GM23338 (cell line): ENCODE measurements around the gene C8A. TPM values are rescaled to one million over a fixed set of nuclear protein-coding genes. Genes with fewer than 3 reads are reported as not detected.

ENCODE experiments used
- ATAC-seq: fragments of 200-7000 bp; cut with Tn5 transposase; 3 replicates; pipeline ENCODE4 v1.9.1; 2020
- DNase-seq: peaks from one replicate; pipeline ENCODE4 v3.0.0-alpha.2; 2015; ENCODE audit warnings: low spot score
- H2AFZ ChIP-seq: fragments of 200-600 bp; sonication (generic); 2 replicates; pipeline ENCODE4 v1.8.0; 2016; ENCODE audit warnings: antibody characterized with exemption, mild to moderate bottlenecking, moderate library complexity
- H3F3A ChIP-seq: fragments of 200-600 bp; sonication (generic); replicated peaks from 2 replicates; pipeline ENCODE4 v1.8.0; 2017; ENCODE audit warnings: antibody characterized with exemption, mixed run types, low read depth
- H3K27ac ChIP-seq: fragments of 200-600 bp; sonication (generic); 2 replicates; pipeline ENCODE4 v1.6.1; 2016; ENCODE audit warnings: low read depth
- H3K27me3 ChIP-seq: fragments of 200-600 bp; sonication (generic); 2 replicates; pipeline ENCODE4 v1.8.0; 2016; ENCODE audit warnings: mild to moderate bottlenecking, mixed run types, moderate library complexity; ENCODE audit not compliant: insufficient read depth
- H3K36me3 ChIP-seq: fragments of 200-600 bp; sonication (generic); 2 replicates; pipeline ENCODE4 v1.8.0; 2016; ENCODE audit warnings: mild to moderate bottlenecking; ENCODE audit not compliant: insufficient read depth
- H3K4me1 ChIP-seq: fragments of 200-600 bp; sonication (generic); 2 replicates; pipeline ENCODE4 v1.8.0; 2016; ENCODE audit warnings: mild to moderate bottlenecking, moderate library complexity; ENCODE audit not compliant: insufficient read depth
- H3K4me2 ChIP-seq: fragments of 200-600 bp; sonication (generic); 2 replicates; pipeline ENCODE4 v1.7.1; 2017; ENCODE audit warnings: mixed run types
- H3K4me3 ChIP-seq: fragments of 200-600 bp; sonication (generic); 2 replicates; pipeline ENCODE4 v1.6.1; 2016; ENCODE audit warnings: mixed run types
- H3K79me2 ChIP-seq: fragments of 200-600 bp; sonication (generic); replicated peaks from 2 replicates; pipeline ENCODE4 v1.8.0; 2017; ENCODE audit warnings: mild to moderate bottlenecking; ENCODE audit not compliant: insufficient read depth
- H3K9me2 ChIP-seq: fragments of 200-600 bp; sonication (generic); 2 replicates; pipeline ENCODE4 v1.8.0; 2017; ENCODE audit not compliant: insufficient read depth
- H4K20me1 ChIP-seq: fragments of 200-600 bp; sonication (generic); replicated peaks from 2 replicates; pipeline ENCODE4 v1.8.0; 2017; ENCODE audit warnings: mild to moderate bottlenecking; ENCODE audit not compliant: insufficient read depth
- H3K27ac Mint-ChIP-seq: 2 replicates; pipeline ENCODE4 v1.8.0; 2020; ENCODE audit warnings: inconsistent platforms, mild to moderate bottlenecking, moderate library complexity, mixed read lengths
- H3K27me3 Mint-ChIP-seq: 3 replicates; pipeline ENCODE4 v1.8.0; 2022; ENCODE audit warnings: low read depth, mild to moderate bottlenecking, moderate library complexity, mixed read lengths, inconsistent platforms; ENCODE audit not compliant: insufficient read depth, poor library complexity
- H3K36me3 Mint-ChIP-seq: 3 replicates; pipeline ENCODE4 v1.8.0; 2021; ENCODE audit warnings: low read depth, mild to moderate bottlenecking, inconsistent platforms, moderate library complexity, mixed read lengths
- H3K4me1 Mint-ChIP-seq: 3 replicates; pipeline ENCODE4 v1.8.0; 2020; ENCODE audit warnings: mild to moderate bottlenecking, inconsistent platforms, mixed read lengths
- H3K4me3 Mint-ChIP-seq: 3 replicates; pipeline ENCODE4 v1.8.0; 2021; ENCODE audit warnings: moderate library complexity, mild to moderate bottlenecking, inconsistent platforms, mixed read lengths
- H3K9me3 Mint-ChIP-seq: 3 replicates; pipeline ENCODE4 v1.8.0; 2020; ENCODE audit warnings: moderate library complexity, mild to moderate bottlenecking, inconsistent platforms, mixed read lengths
- EZH2 ChIP-seq: fragments of 200-600 bp; sonication (generic); IDR thresholded peaks from one replicate; pipeline ENCODE4 v1.8.0; 2017; ENCODE audit warnings: antibody characterized with exemption, mild to moderate bottlenecking, low read depth; ENCODE audit not compliant: unreplicated experiment
- JUNB ChIP-seq: IDR thresholded peaks from one replicate; pipeline ENCODE4 v1.6.1; 2016; ENCODE audit warnings: antibody characterized with exemption; ENCODE audit not compliant: unreplicated experiment
- NANOG ChIP-seq: IDR thresholded peaks from 2 replicates; pipeline ENCODE4 v1.6.1; 2016; ENCODE audit warnings: antibody characterized with exemption, borderline replicate concordance
- POLR2AphosphoS5 ChIP-seq: IDR thresholded peaks from 2 replicates; pipeline ENCODE4 v1.6.1; 2016; ENCODE audit warnings: antibody characterized with exemption, low read depth
- ZNF114 ChIP-seq: fragments of 250-450 bp; sonication (Bioruptor Pico); IDR thresholded peaks from 2 replicates; pipeline ENCODE4 v1.5.0; 2020; ENCODE audit warnings: mild to moderate bottlenecking, moderate library complexity
- ZNF331 ChIP-seq: fragments of 250-450 bp; sonication (Bioruptor Pico); IDR thresholded peaks from 2 replicates; pipeline ENCODE4 v1.5.0; 2020; ENCODE audit warnings: low read depth, mild to moderate bottlenecking, moderate library complexity
- polyA plus RNA-seq: library from polyadenylated mRNA; unstranded; fragments of >200 nt; fragmentation: Nextera tagmentation; extraction: Ambion mirVana; gene quantifications from 2 replicates; pipeline ENCODE4 v1.2.1, GENCODE V29; 2016
- total RNA-seq: library from RNA; depleted of rRNA; stranded (reverse); fragments of >200 nt; shearing (Covaris generic); gene quantifications from 2 replicates; pipeline ENCODE4 v1.2.3, GENCODE V29; 2014
- TF ChIP-seq, protein P1 (sequence below): IDR thresholded peaks from one replicate; pipeline ENCODE4 v1.6.1; 2018; ENCODE audit warnings: antibody characterized with exemption; ENCODE audit not compliant: unreplicated experiment
- TF ChIP-seq, protein P2 (sequence below), 2 experiments: fragments of 200-600 bp in 1 of 2; sonication (generic) in 1 of 2; conservative IDR thresholded peaks; 2 replicates each; pipeline versions ENCODE4 v1.5.1 to v1.6.1; 2016 to 2017; ENCODE audit warnings: antibody characterized with exemption in 2 of 2, low read depth in 2 of 2, mild to moderate bottlenecking in 2 of 2, moderate library complexity in 1 of 2
- TF ChIP-seq, protein P3 (sequence below): fragments of 250-450 bp; sonication (Bioruptor Pico); IDR thresholded peaks from 2 replicates; pipeline ENCODE4 v1.5.0; 2020; ENCODE audit warnings: mild to moderate bottlenecking, moderate library complexity

Gene C8A
- total and polyA plus RNA-seq, 2 experiments from 2014 or later: not detected

DNA sequence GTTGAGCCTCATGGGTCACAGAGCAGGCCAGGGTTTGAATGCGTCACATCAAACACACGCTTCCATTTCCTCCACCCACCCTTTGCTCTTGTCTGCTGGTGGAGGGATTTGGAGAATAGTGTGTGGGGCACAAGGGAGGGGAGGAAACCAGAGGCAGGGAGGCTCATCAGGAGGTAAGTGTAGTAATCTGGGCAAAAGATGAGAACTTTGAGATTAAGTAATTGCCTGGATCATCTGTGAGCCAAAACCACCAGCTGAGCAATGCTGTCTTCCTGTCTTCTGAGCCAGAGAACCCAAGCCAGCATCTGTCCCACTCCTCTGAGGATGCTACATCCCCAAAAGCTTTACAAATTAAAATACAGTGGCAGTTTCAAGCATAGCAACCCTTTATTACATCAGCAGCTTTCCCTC is 66.0 kb downstream of the C8A start:
- H3K27ac Mint-ChIP-seq: no peak overlapping the region
- Histone ChIP-seq H3K27me3 (no peaks in the 10 kb centered on the region), H3K27ac (no peak overlapping the region), H3K36me3 (no peaks in the 10 kb centered on the region), H3K4me3 (no peak overlapping the region), H3K4me2 (no peak overlapping the region), H3K79me2 (no peaks in the 10 kb centered on the region), H3K4me1 (0 out of 2 replicates have a peak, but pooled peaks cover 5% of the 10 kb centered on the region), H3K9me2 (peaks cover 1% of the 10 kb centered on the region; the same call in 1 of the 2 replicates), H4K20me1 (no peaks in the 10 kb centered on the region), H3F3A (no peaks in the 10 kb centered on the region), H2AFZ (peak overlapping the region; percentile 63; the same call in 1 of the 2 replicates)
- ATAC-seq: no peak
- H3K27me3 Mint-ChIP-seq: peaks cover 1% of the 10 kb centered on the region
- TF ChIP-seq NANOG (no peak), JUNB (no peak), ZNF331 (CRISPR knock-in tag) (no peak), POLR2AphosphoS5 (no peak), ZNF114 (CRISPR knock-in tag) (no peak), EZH2 (no peak)
- TF ChIP-seq, protein P1, sequence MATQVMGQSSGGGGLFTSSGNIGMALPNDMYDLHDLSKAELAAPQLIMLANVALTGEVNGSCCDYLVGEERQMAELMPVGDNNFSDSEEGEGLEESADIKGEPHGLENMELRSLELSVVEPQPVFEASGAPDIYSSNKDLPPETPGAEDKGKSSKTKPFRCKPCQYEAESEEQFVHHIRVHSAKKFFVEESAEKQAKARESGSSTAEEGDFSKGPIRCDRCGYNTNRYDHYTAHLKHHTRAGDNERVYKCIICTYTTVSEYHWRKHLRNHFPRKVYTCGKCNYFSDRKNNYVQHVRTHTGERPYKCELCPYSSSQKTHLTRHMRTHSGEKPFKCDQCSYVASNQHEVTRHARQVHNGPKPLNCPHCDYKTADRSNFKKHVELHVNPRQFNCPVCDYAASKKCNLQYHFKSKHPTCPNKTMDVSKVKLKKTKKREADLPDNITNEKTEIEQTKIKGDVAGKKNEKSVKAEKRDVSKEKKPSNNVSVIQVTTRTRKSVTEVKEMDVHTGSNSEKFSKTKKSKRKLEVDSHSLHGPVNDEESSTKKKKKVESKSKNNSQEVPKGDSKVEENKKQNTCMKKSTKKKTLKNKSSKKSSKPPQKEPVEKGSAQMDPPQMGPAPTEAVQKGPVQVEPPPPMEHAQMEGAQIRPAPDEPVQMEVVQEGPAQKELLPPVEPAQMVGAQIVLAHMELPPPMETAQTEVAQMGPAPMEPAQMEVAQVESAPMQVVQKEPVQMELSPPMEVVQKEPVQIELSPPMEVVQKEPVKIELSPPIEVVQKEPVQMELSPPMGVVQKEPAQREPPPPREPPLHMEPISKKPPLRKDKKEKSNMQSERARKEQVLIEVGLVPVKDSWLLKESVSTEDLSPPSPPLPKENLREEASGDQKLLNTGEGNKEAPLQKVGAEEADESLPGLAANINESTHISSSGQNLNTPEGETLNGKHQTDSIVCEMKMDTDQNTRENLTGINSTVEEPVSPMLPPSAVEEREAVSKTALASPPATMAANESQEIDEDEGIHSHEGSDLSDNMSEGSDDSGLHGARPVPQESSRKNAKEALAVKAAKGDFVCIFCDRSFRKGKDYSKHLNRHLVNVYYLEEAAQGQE: no peak
- TF ChIP-seq, protein P2, sequence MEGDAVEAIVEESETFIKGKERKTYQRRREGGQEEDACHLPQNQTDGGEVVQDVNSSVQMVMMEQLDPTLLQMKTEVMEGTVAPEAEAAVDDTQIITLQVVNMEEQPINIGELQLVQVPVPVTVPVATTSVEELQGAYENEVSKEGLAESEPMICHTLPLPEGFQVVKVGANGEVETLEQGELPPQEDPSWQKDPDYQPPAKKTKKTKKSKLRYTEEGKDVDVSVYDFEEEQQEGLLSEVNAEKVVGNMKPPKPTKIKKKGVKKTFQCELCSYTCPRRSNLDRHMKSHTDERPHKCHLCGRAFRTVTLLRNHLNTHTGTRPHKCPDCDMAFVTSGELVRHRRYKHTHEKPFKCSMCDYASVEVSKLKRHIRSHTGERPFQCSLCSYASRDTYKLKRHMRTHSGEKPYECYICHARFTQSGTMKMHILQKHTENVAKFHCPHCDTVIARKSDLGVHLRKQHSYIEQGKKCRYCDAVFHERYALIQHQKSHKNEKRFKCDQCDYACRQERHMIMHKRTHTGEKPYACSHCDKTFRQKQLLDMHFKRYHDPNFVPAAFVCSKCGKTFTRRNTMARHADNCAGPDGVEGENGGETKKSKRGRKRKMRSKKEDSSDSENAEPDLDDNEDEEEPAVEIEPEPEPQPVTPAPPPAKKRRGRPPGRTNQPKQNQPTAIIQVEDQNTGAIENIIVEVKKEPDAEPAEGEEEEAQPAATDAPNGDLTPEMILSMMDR (conservative IDR thresholded peaks at IDR 0.05; ENCODE audit: low read depth in 2 of 2): no peak
- TF ChIP-seq, protein P3, sequence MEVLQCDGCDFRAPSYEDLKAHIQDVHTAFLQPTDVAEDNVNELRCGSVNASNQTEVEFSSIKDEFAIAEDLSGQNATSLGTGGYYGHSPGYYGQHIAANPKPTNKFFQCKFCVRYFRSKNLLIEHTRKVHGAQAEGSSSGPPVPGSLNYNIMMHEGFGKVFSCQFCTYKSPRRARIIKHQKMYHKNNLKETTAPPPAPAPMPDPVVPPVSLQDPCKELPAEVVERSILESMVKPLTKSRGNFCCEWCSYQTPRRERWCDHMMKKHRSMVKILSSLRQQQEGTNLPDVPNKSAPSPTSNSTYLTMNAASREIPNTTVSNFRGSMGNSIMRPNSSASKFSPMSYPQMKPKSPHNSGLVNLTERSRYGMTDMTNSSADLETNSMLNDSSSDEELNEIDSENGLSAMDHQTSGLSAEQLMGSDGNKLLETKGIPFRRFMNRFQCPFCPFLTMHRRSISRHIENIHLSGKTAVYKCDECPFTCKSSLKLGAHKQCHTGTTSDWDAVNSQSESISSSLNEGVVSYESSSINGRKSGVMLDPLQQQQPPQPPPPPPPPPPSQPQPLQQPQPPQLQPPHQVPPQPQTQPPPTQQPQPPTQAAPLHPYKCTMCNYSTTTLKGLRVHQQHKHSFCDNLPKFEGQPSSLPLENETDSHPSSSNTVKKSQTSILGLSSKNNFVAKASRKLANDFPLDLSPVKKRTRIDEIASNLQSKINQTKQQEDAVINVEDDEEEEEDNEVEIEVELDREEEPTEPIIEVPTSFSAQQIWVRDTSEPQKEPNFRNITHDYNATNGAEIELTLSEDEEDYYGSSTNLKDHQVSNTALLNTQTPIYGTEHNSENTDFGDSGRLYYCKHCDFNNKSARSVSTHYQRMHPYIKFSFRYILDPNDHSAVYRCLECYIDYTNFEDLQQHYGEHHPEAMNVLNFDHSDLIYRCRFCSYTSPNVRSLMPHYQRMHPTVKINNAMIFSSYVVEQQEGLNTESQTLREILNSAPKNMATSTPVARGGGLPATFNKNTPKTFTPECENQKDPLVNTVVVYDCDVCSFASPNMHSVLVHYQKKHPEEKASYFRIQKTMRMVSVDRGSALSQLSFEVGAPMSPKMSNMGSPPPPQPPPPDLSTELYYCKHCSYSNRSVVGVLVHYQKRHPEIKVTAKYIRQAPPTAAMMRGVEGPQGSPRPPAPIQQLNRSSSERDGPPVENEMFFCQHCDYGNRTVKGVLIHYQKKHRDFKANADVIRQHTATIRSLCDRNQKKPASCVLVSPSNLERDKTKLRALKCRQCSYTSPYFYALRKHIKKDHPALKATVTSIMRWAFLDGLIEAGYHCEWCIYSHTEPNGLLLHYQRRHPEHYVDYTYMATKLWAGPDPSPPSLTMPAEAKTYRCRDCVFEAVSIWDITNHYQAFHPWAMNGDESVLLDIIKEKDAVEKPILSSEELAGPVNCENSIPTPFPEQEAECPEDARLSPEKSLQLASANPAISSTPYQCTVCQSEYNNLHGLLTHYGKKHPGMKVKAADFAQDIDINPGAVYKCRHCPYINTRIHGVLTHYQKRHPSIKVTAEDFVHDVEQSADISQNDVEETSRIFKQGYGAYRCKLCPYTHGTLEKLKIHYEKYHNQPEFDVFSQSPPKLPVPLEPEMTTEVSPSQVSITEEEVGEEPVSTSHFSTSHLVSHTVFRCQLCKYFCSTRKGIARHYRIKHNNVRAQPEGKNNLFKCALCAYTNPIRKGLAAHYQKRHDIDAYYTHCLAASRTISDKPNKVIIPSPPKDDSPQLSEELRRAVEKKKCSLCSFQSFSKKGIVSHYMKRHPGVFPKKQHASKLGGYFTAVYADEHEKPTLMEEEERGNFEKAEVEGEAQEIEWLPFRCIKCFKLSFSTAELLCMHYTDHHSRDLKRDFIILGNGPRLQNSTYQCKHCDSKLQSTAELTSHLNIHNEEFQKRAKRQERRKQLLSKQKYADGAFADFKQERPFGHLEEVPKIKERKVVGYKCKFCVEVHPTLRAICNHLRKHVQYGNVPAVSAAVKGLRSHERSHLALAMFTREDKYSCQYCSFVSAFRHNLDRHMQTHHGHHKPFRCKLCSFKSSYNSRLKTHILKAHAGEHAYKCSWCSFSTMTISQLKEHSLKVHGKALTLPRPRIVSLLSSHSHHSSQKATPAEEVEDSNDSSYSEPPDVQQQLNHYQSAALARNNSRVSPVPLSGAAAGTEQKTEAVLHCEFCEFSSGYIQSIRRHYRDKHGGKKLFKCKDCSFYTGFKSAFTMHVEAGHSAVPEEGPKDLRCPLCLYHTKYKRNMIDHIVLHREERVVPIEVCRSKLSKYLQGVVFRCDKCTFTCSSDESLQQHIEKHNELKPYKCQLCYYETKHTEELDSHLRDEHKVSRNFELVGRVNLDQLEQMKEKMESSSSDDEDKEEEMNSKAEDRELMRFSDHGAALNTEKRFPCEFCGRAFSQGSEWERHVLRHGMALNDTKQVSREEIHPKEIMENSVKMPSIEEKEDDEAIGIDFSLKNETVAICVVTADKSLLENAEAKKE (CRISPR knock-in tag): no peak
- no peaks in the 10 kb centered on the region for H3K36me3 Mint-ChIP-seq
- H3K4me1 Mint-ChIP-seq: peaks cover 5% of the 10 kb centered on the region; the same call in 2 of the 3 replicates
- DNase-seq: no peak
- no peak overlapping the region for H3K4me3 Mint-ChIP-seq
- H3K9me3 Mint-ChIP-seq: no peaks in the 10 kb centered on the region
